Keratinocyte (primary cell): ENCODE results near the gene TMEM120B.

ENCODE experiments used
- EZH2 ChIP-seq: IDR thresholded peaks from one replicate; pipeline ENCODE4 v1.6.1; 2012; ENCODE audit warnings: inconsistent platforms, mild to moderate bottlenecking, low read length, moderate library complexity
- TF ChIP-seq, protein P1 (sequence below), 3 experiments: IDR thresholded peaks in 1 of 3; conservative IDR thresholded peaks in 1 of 3; optimal IDR thresholded peaks in 1 of 3; 2 replicates in 2 of 3; 3 replicates in 1 of 3; pipeline versions ENCODE3 to v1.5.1; 2011; ENCODE audit warnings: low read length in 3 of 3, mild to moderate bottlenecking in 3 of 3, moderate library complexity in 2 of 3, control low read depth in 1 of 3, inconsistent platforms in 1 of 3; ENCODE audit not compliant: insufficient read depth in 2 of 3; ENCODE audit errors: extremely low read depth in 1 of 3

DNA sequence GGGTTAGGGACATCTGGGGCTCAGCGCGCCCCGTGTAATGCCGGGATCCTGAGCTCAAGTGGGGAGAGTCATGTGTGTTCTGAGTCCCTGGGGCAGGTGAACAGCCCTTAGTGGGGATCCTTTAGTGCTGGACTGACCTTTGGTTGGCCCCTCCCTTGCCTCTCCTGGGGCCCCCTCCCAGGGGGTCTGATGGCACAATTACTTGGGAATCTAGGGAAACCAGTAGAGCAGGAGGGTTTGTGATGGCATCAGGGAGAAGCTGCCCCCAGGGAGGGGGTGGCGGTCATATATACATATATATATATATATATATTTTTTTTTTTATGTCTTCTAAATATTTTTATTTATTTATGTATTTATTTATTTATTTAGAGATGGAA, 43.0 kb upstream of the TMEM120B start, which contains the start of gene MORN3:
- TF ChIP-seq, protein P1, sequence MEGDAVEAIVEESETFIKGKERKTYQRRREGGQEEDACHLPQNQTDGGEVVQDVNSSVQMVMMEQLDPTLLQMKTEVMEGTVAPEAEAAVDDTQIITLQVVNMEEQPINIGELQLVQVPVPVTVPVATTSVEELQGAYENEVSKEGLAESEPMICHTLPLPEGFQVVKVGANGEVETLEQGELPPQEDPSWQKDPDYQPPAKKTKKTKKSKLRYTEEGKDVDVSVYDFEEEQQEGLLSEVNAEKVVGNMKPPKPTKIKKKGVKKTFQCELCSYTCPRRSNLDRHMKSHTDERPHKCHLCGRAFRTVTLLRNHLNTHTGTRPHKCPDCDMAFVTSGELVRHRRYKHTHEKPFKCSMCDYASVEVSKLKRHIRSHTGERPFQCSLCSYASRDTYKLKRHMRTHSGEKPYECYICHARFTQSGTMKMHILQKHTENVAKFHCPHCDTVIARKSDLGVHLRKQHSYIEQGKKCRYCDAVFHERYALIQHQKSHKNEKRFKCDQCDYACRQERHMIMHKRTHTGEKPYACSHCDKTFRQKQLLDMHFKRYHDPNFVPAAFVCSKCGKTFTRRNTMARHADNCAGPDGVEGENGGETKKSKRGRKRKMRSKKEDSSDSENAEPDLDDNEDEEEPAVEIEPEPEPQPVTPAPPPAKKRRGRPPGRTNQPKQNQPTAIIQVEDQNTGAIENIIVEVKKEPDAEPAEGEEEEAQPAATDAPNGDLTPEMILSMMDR (optimal IDR thresholded peaks at IDR 0.05 in 1 of 3, IDR thresholded peaks at IDR 0.05 in 1 of 3, conservative IDR thresholded peaks at IDR 0.05 in 1 of 3; ENCODE audit: extremely low read depth in 1 of 3, insufficient read depth in 2 of 3, low read length in 3 of 3), result no peak
- TF ChIP-seq EZH2, result no peak
